NCI-H1694 (cell line): ENCODE measurements around the gene ACADSB.

Experiments used
- DNase-seq: peaks from one replicate; lab custom pipeline; 2025; lab: John Stamatoyannopoulos, UW

The ACADSB gene

GRCh38 chr10:123042708-123043408, 34.1 kb downstream of the ACADSB start:
- DNase-seq, result no peak

GRCh38 chr10:123043409-123043925, 34.7 kb downstream of the ACADSB start:
- DNase-seq, result peak; percentile 32

GRCh38 chr10:123044391-123044790, 35.6 kb downstream of the ACADSB start:
- no peak for DNase-seq

GRCh38 chr10:123045961-123046731, 37.3 kb downstream of the ACADSB start:
- no peak for DNase-seq

GRCh38 chr10:123057968-123058367, 49.2 kb downstream of the ACADSB start:
- DNase-seq, result no peak

GRCh38 chr10:123061865-123062264, 53.1 kb downstream of the ACADSB start:
- DNase-seq, result no peak

GRCh38 chr10:123062726-123063125, 53.9 kb downstream of the ACADSB start:
- no peak for DNase-seq

DNA sequence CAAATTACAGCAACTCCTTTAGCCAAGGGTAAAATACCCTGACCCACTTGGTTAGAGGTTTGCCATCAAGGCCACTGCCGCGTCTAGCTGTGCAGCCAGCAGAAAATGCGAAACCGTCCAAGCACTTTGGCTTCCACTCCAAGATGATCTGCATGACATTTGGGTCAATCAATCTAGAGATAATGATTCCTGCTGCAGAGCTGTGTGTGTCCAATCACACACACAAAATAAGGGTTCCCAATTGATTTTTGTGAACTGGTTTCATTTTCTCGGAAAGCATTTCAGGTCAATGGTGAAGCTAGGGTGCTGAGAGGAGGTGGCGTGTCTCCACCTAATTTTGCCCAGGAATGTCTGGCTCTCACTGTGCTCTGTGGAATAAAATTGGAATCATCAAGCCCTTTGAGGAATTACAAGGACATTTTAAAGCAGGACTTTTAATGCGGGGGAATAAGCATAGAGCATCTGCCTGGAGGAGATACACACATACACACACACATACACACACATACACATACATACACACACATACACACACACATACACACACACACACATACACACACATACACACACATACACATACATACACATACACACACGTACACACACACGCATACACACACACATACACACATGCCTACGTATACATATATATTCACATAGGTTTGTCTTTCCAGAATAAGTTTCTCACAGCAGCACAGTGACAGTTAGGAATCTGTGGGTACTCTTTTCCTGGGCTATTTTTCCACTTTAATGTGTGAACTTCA, 59.5 kb downstream of the ACADSB start:
- DNase-seq, result no peak

DNA sequence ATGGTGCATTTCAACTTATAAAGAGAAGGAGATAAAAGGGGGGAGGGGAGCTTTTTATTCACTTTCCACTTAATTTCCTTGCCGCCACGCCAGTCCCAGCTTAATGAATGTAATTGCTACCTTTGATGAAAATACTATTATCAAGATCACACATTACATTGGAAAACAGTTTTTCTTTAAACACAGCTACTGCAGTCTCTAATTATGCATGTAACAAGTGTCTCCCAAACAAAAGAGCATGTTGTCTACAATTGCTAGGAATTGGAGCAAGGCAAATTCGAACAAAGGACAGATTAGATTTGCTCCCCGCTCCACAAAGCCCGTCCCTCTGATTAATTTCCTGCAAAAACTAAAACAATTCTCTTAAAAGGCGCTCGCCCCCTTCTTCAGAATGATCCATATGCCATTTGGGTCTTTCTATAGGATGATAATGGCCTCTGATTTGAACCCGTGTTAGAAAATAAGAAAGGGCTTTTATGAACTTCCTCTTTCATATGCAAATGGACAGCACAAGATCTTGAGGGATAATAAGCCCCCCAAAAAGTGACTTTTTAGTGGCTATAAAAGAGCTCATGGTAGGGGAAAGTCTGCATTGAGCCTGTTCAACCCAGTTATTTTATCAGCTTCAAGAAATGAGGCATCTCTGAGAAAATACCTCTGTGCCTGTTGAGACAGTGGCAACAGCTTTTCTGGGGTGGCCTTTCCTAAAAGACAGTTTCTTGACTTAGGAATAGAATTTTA, 60.6 kb downstream of the ACADSB start:
- DNase-seq, result no peak

DNA sequence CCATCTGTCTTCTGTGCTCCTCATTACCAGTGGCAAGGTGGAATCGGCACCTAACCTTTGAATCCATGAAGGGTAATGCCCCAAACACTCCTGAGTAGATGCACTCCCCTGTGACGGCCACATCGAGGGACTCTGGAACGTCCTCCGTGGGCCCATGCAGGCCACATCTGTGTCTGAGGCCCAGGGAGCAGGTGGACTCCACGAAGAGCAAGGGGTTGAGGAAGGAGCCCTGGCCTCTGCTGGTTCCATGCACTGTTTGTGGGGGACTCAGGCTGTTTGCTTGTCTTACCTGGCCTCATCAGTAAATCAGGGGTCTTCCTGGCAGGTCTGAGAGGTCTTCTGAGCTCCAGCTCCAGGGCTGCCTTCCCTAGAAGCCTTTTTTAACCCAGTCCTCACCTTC, 64.4 kb downstream of the ACADSB start:
- DNase-seq, result no peak

GRCh38 chr10:123074215-123074614, 65.4 kb downstream of the ACADSB start:
- DNase-seq, result no peak

DNA sequence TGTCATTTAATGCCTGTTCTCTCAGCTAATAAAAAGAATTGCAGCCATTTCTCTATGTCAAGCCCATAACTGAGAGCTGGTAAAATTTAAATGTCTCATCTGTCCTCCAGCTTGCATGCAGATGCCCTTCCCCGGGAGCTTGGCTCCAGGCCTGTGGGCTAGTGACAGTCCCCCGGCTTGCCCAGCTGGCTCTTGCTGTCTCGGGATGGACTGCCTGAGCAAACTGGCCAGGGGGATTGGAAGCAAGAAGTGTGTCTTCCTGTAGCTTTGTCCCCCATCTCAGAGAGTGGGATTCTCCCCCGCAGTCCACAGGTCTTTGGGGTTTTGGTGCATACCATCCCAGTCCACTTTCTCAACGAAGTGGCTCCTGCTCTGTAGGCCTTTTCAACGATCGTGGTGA, 73.1 kb downstream of the ACADSB start:
- DNase-seq, result no peak

- DNase-seq, result no peak
These were observed 75.0 kb downstream of the ACADSB start for GRCh38 chr10:123083811-123084210.

- no peak for DNase-seq
These were observed 77.5 kb downstream of the ACADSB start for GRCh38 chr10:123086281-123086680.

DNA sequence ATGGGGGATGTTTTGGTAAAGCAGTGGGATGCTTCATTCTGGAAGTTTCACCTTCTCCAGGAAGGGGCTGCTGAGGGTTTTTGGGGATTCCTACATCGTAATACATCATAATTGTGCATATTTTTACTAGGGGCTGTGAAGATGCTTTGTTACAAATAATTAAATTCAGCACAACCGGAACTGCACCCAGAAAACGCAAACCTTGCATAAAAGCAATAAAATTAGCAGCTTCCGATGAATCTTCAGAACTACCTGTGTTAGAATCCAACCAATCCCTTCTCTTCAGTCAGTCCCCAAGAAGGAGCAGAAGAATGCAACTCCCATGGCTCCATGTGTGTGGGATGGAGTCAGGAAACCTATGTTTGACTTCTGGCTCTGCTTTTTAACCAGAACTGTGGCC, 78.5 kb downstream of the ACADSB start:
- DNase-seq, result no peak

DNA sequence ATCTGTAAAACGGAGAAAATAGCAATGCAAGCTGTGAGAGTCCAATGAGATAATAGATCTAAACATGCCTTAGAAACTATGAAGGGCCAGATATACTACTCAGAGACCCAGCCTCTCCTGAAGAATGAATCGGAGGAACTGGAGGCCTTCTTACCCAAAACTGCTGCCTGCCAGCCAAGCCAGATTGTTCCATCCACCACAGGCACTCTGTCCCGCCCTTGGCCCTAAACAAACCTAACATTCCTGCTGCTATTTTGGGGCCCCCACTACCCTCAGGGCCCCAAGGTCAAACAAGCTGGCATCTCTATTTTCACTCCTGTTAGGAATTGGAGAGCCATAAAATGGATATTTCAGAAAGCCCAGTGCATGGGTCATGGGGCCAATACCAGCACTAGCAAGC, 79.0 kb downstream of the ACADSB start:
- no peak for DNase-seq

DNA sequence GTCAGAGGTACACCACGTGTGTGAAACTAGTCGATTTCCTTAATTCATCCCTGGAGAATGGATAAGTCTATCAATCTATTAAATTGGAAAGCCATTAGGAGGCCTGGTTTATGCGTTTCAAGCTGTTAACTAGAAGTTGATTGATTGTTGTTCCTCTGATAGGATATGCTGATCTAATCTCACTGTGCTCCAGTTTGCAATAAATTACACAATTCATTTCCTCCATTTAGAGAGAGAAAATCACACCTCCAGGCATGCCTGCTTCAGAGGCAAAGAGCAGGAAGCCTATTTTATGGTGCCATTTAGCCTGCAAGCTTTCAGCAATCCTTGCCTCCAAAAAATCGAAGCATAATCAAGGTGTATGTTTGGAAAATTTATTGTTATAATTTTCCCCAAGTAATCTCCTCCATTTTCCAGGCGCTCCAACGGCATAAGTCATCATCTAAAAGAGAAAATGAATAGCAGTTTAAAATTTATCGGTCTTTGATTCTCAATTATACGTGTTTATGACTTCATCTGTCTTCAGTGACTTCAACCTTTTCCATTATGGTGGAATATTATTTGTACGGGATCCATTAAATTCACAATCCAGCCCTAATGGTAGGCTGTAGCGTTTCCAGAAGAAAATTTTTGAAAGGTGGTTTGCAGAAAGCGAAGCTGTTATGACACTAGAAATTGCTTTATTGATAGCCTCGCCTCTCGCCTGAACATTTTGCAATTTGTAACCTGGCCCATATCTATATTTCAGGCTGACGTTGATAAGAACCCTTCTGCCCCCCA, 84.0 kb downstream of the ACADSB start:
- DNase-seq, result no peak

- no peak for DNase-seq
These were observed 84.7 kb downstream of the ACADSB start for GRCh38 chr10:123093489-123093888.

- no peak for DNase-seq
These were observed 87.6 kb downstream of the ACADSB start for GRCh38 chr10:123096452-123096851.

GRCh38 chr10:123097039-123097438, 88.2 kb downstream of the ACADSB start:
- DNase-seq, result no peak
